H1 (cell line): ENCODE measurements around the gene TMEM178B. TPM values are rescaled to one million over a fixed set of nuclear protein-coding genes. Genes with fewer than 3 reads are reported as not detected.

Source experiments
- CHD7 ChIP-seq: fragments of 300-600 bp; sonication (generic); IDR thresholded peaks from 2 replicates; pipeline ENCODE4 v1.7.1; 2012; ENCODE audit warnings: low read length, moderate library complexity, mild to moderate bottlenecking, inconsistent platforms; ENCODE audit not compliant: insufficient replicate concordance
- POLR2AphosphoS5 ChIP-seq: IDR thresholded peaks from 2 replicates; pipeline ENCODE4 v1.6.1; 2011; ENCODE audit warnings: low read depth, low read length
- polyA plus RNA-seq, 7 experiments: library from polyadenylated mRNA; depleted of rRNA in 3 of 7; stranded (reverse) in 5 of 7; unstranded in 2 of 7; fragments of >200 nt in 5 of 7; fragments of 200-250 nt in 2 of 7; gene quantifications; 1 replicate in 5 of 7; 2 replicates in 1 of 7; 4 replicates in 1 of 7; pipeline versions ENCODE4 v1.2.1 to v1.2.3, GENCODE V29; 2011 to 2013; ENCODE audit warnings: missing spikeins in 2 of 7, mixed read lengths in 2 of 7
- total RNA-seq: library from RNA; stranded (reverse); fragmentation: NEBNext Ultra II Directional; extraction: Animal tissue kit (Norgen Biotek cat#: 25700); gene quantifications from 2 replicates; pipeline ENCODE4 v1.2.1, GENCODE V29; 2021

The TMEM178B gene
- total and polyA plus RNA-seq, 2 of the 8 experiments (the other 6 are each of a cell fraction or from before 2014, with no cell fraction given), result 5.3 to 18.1 TPM

- TF ChIP-seq CHD7 (no peak), POLR2AphosphoS5 (no peak)
These were observed 274.9 kb downstream of the TMEM178B start (continued) for GRCh38 chr7:141348728-141349127.
